NCI-H1048 (cell line): ENCODE measurements around the gene GBP7.

Experiments
- DNase-seq: peaks from one replicate; lab custom pipeline; 2025; lab: John Stamatoyannopoulos, UW

GBP7 gene

GRCh38 chr1:89114662-89115061 is 61.1 kb downstream of the GBP7 start:
- DNase-seq = no peak

DNA sequence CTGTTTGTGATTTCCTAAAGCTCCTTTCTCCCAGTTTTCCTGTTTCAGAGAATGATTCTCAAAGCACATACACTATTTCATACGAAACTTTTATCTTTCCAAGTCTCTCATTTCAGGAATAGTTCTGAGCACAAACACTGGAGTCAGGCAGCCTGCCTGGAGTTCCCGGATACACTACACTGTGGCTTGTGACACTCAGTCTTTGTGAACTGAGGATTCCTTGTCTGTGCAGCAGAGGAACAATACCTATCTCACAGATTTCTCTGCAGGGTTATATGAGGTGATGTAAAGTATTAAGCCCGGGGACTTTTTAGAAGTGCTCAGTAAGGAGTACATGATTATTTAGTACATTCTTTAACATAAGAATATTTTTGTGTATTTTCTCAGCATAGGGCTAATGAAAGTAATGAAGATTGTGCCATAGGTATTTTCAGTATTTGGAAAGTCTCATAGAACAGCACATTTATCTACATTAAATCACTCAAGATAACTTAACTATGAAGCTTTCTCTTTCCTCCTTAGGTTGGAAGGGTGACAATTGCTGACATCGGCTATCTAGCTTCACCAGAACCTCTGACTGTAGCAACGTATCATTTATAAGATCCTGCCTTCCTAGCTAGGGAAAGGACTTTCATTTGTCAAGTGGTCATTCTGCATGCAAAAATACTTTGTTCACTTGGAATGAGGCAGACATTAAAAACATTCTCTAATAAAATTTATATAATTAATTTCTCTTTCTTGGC is 62.8 kb downstream of the GBP7 start:
- DNase-seq = no peak

- no peak for DNase-seq
These were observed 71.1 kb downstream of the GBP7 start for GRCh38 chr1:89104687-89105086.

GRCh38 chr1:89104147-89104546 is 71.7 kb downstream of the GBP7 start:
- no peak for DNase-seq

DNA sequence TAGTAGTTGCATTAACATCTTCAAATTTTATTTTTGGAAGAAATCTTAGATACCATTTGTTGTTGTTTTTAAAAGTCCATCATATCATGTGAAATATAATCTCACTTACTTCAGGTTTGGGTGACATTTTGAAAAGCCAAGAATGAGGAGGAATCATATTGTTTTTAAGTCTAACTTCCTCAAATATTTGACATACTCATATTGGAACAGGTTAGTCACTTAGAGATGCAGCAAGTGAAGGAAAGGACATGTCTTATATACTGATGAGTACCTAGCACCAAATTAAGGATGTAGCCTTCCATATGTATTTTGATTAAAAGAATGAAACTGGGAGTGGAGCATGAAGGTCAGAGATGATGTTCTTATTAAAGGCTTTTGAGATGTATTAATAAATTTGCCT is 73.8 kb downstream of the GBP7 start:
- DNase-seq = no peak

- no peak for DNase-seq
These were observed 75.4 kb downstream of the GBP7 start for GRCh38 chr1:89100412-89100811.

GRCh38 chr1:89098857-89099256 is 76.9 kb downstream of the GBP7 start:
- DNase-seq = no peak

- no peak for DNase-seq
These were observed 80.1 kb downstream of the GBP7 start for GRCh38 chr1:89095737-89096136.

GRCh38 chr1:89089962-89090361 is 85.8 kb downstream of the GBP7 start:
- DNase-seq = no peak

- DNase-seq = no peak
These were observed 87.2 kb downstream of the GBP7 start for GRCh38 chr1:89088572-89088971.

DNA sequence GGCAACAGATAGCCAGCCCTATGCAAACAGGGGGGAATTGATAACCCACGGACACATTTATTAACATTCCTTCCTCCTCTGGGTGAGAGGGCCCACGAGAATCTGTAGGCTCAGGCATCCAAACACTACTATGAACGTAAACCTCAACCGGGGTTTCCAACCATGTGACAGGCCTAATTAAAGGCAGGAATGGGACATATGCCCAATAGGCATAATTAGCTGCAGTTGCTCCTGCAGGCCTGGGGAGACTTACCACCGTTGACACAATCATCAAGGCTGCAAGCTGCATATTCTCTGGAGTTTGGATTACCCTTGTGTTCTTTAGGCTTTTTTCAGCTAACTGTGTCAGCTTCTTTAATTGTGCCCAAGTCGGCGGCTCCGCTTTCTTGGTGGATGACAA is 88.6 kb downstream of the GBP7 start:
- DNase-seq = no peak

GRCh38 chr1:89085781-89086180 is 90.0 kb downstream of the GBP7 start:
- DNase-seq = no peak
